ENCODE measurements around the gene KRT14. TPM values are rescaled to one million over a fixed set of nuclear protein-coding genes. Genes with fewer than 3 reads are reported as not detected.
A peak's percentile ranks its signal among the peaks of the same experiment; 100 is the strongest.
"Not testable (repeated sequence)": the region's sequence is repeated elsewhere in the genome, so short reads cannot be mapped to it uniquely, and the experiment has no call there.

KRT14 gene
- total RNA-seq, 1 donor from 2014 or later, result 212 TPM

- peak; percentile 88 for DNase-seq (ENCODE audit: low spot score)
These were observed 7.0 kb downstream of the KRT14 start for GRCh38 chr17:41579484-41580243.

GRCh38 chr17:41578971-41579370 lies 7.7 kb downstream of the KRT14 start:
- no peak for DNase-seq (ENCODE audit: low spot score)

GRCh38 chr17:41578538-41578937 lies 8.2 kb downstream of the KRT14 start:
- no peak for DNase-seq (ENCODE audit: low spot score)

- DNase-seq (ENCODE audit: low spot score), result not testable (repeated sequence)
These were observed 10.0 kb downstream of the KRT14 start for GRCh38 chr17:41576740-41577139.

GRCh38 chr17:41575336-41575735 lies 11.4 kb downstream of the KRT14 start:
- DNase-seq (ENCODE audit: low spot score), result no peak

- DNase-seq (ENCODE audit: low spot score), result no peak
These were observed 14.9 kb downstream of the KRT14 start, which contains the start of gene KRT9 for GRCh38 chr17:41571561-41572434. Gene KRT9 (minus strand): TSS chr17:41572059. CDS start chr17:41571992, 67 bp downstream.

GRCh38 chr17:41567317-41567716 lies 19.4 kb downstream of the KRT14 start:
- no peak for DNase-seq (ENCODE audit: low spot score)

- no peak for DNase-seq (ENCODE audit: low spot score)
These were observed 21.4 kb downstream of the KRT14 start for GRCh38 chr17:41565338-41565737.

GRCh38 chr17:41563607-41564170 lies 23.0 kb downstream of the KRT14 start:
- DNase-seq (ENCODE audit: low spot score), result peak; percentile 49

- no peak for DNase-seq (ENCODE audit: low spot score)
These were observed 25.1 kb downstream of the KRT14 start for GRCh38 chr17:41561554-41561953.

GRCh38 chr17:41559548-41559947 lies 27.1 kb downstream of the KRT14 start:
- no peak for DNase-seq (ENCODE audit: low spot score)

GRCh38 chr17:41556931-41557330 lies 29.8 kb downstream of the KRT14 start:
- no peak for DNase-seq (ENCODE audit: low spot score)

GRCh38 chr17:41556306-41556705 lies 30.4 kb downstream of the KRT14 start:
- no peak for DNase-seq (ENCODE audit: low spot score)

GRCh38 chr17:41555105-41555887 lies 31.4 kb downstream of the KRT14 start:
- DNase-seq (ENCODE audit: low spot score), result no peak

GRCh38 chr17:41553987-41554680 lies 32.6 kb downstream of the KRT14 start:
- DNase-seq (ENCODE audit: low spot score), result peak; percentile 29

GRCh38 chr17:41553176-41553575 lies 33.5 kb downstream of the KRT14 start:
- no peak for DNase-seq (ENCODE audit: low spot score)

GRCh38 chr17:41552455-41552854 lies 34.2 kb downstream of the KRT14 start:
- no peak for DNase-seq (ENCODE audit: low spot score)

- no peak for DNase-seq (ENCODE audit: low spot score)
These were observed 35.3 kb downstream of the KRT14 start for GRCh38 chr17:41551365-41551764.

- peak; percentile 68 for DNase-seq (ENCODE audit: low spot score)
These were observed 37.1 kb downstream of the KRT14 start for GRCh38 chr17:41549596-41550039.

- peak; percentile 93 for DNase-seq (ENCODE audit: low spot score)
These were observed 37.7 kb downstream of the KRT14 start for GRCh38 chr17:41548844-41549595.

Measured in umbilical cord (tissue), 2 donors.